SK-N-SH (cell line): ENCODE results near the gene SLC6A3. TPM values are rescaled to one million over a fixed set of nuclear protein-coding genes. Genes with fewer than 3 reads are reported as not detected.
"Not testable (repeated sequence)": the region's sequence is repeated elsewhere in the genome, so short reads cannot be mapped to it uniquely, and the experiment has no call there.

Source experiments
- CTCF ChIA-PET: fragments of 300-600, 350-600 bp; formaldehyde crosslinking; extraction: SDS; loops from one replicate; lab custom pipeline; 2021; lab: Yijun Ruan, JAX
- POLR2A ChIA-PET: fragments of 350-600 bp; sonication (Branson Sonifier 250); formaldehyde crosslinking; extraction: SDS; loops from one replicate; lab custom pipeline; 2020; ENCODE audit warnings: antibody characterized with exemption, inconsistent platforms; lab: Yijun Ruan, JAX
- DNase-seq: peaks from one replicate; pipeline ENCODE4 v3.0.0; 2012
- H2AFZ ChIP-seq: fragments of 200-600 bp; sonication (generic); 2 replicates; pipeline ENCODE4 v1.8.1; 2016; ENCODE audit warnings: antibody characterized with exemption, mild to moderate bottlenecking, low read depth
- H3F3A ChIP-seq: fragments of 200-600 bp; sonication (generic); replicated peaks from 2 replicates; pipeline ENCODE3; 2016; ENCODE audit warnings: antibody characterized with exemption, mild to moderate bottlenecking; ENCODE audit not compliant: insufficient read depth
- H3K27ac ChIP-seq, 2 experiments: fragments of 200-500 bp in 1 of 2; fragments of 200-600 bp in 1 of 2; sonication (Bioruptor generic) in 1 of 2; sonication (generic), shearing (Covaris generic) in 1 of 2; 2 replicates each; pipeline versions ENCODE4 v1.5.1 to v1.6.1; 2014 to 2016; ENCODE audit warnings: low read depth in 2 of 2, inconsistent platforms in 1 of 2, low read length in 1 of 2, mild to moderate bottlenecking in 1 of 2, mixed read lengths in 1 of 2
- H3K27me3 ChIP-seq: fragments of 200-600 bp; sonication (generic), shearing (Covaris generic); 2 replicates; pipeline ENCODE4 v1.6.1; 2016; ENCODE audit warnings: mixed run types; ENCODE audit not compliant: insufficient read depth
- H3K36me3 ChIP-seq, 2 experiments: fragments of 200-500 bp in 1 of 2; fragments of 200-600 bp in 1 of 2; sonication (Bioruptor generic) in 1 of 2; sonication (generic) in 1 of 2; replicated peaks in 1 of 2; 2 replicates each; pipeline versions ENCODE3 to v1.5.1; 2014 to 2016; ENCODE audit warnings: low read length in 1 of 2, mild to moderate bottlenecking in 1 of 2; ENCODE audit not compliant: insufficient read depth in 2 of 2, control insufficient read depth in 1 of 2
- H3K4me1 ChIP-seq, 2 experiments: fragments of 200-500 bp in 1 of 2; fragments of 200-600 bp in 1 of 2; sonication (Bioruptor generic) in 1 of 2; sonication (generic), shearing (Covaris generic) in 1 of 2; 2 replicates each; pipeline versions ENCODE4 v1.5.1 to v1.6.1; 2014 to 2016; ENCODE audit warnings: low read depth in 1 of 2, low read length in 1 of 2, mixed run types in 1 of 2; ENCODE audit not compliant: insufficient read depth in 2 of 2, control insufficient read depth in 1 of 2
- H3K4me2 ChIP-seq: fragments of 200-600 bp; sonication (generic), shearing (Covaris generic); 2 replicates; pipeline ENCODE4 v1.6.1; 2017; ENCODE audit warnings: mixed run types
- H3K4me3 ChIP-seq, 2 experiments: fragments of 200-500 bp in 1 of 2; fragments of 200-600 bp in 1 of 2; sonication (Bioruptor generic) in 1 of 2; sonication (generic), shearing (Covaris generic) in 1 of 2; 2 replicates each; pipeline versions ENCODE4 v1.5.1 to v1.8.1; 2014 to 2016; ENCODE audit warnings: low read depth in 2 of 2, inconsistent platforms in 1 of 2, low read length in 1 of 2, mild to moderate bottlenecking in 1 of 2, mixed read lengths in 1 of 2, moderate library complexity in 1 of 2
- H3K79me2 ChIP-seq: fragments of 200-600 bp; sonication (generic); 2 replicates; pipeline ENCODE4 v1.8.1; 2017; ENCODE audit warnings: mild to moderate bottlenecking; ENCODE audit not compliant: insufficient read depth
- H3K9ac ChIP-seq: fragments of 200-600 bp; sonication (generic); 2 replicates; pipeline ENCODE4 v1.6.1; 2017; ENCODE audit warnings: mixed run types
- H3K9me2 ChIP-seq: fragments of 200-600 bp; sonication (generic); 2 replicates; pipeline ENCODE4 v1.6.1; 2017; ENCODE audit warnings: mixed run types
- H3K9me3 ChIP-seq: fragments of 200-600 bp; sonication (generic); 2 replicates; pipeline ENCODE4 v1.6.1; 2017; ENCODE audit warnings: mixed run types, mild to moderate bottlenecking, moderate library complexity
- H4K20me1 ChIP-seq: fragments of 200-600 bp; sonication (generic); 2 replicates; pipeline ENCODE4 v1.6.1; 2017; ENCODE audit warnings: mild to moderate bottlenecking, mixed run types; ENCODE audit not compliant: insufficient read depth
- ELF1 ChIP-seq: IDR thresholded peaks from 2 replicates; pipeline ENCODE4 v1.4.0; 2012
- EP300 ChIP-seq, 2 experiments: IDR thresholded peaks; 2 replicates each; pipeline versions ENCODE4 v1.4.0 to v1.6.1; 2012; ENCODE audit warnings: borderline replicate concordance in 1 of 2, low read depth in 1 of 2, low read length in 1 of 2
- EZH2phosphoT487 ChIP-seq: fragments of 200-600 bp; sonication (generic); IDR thresholded peaks from 2 replicates; pipeline ENCODE4 v1.6.1; 2017; ENCODE audit warnings: low read depth, mixed run types, mild to moderate bottlenecking, antibody characterized with exemption, moderate library complexity, borderline replicate concordance
- FOSL2 ChIP-seq: IDR thresholded peaks from 2 replicates; pipeline ENCODE4 v1.4.0; 2012; ENCODE audit warnings: low read depth, mild to moderate bottlenecking, moderate library complexity, borderline replicate concordance
- GATA2 ChIP-seq: sonication (generic); formaldehyde crosslinking; IDR thresholded peaks from 2 replicates; pipeline ENCODE4 v1.5.0; 2020; ENCODE audit warnings: mild to moderate bottlenecking, missing genetic modification reagents
- IRF3 ChIP-seq: fragments of 150-350 bp; IDR thresholded peaks from 2 replicates; pipeline ENCODE4 v1.6.1; 2016; ENCODE audit warnings: mild to moderate bottlenecking, low read depth, low read length
- JUND ChIP-seq: IDR thresholded peaks from 2 replicates; pipeline ENCODE4 v1.4.0; 2012
- MEF2A ChIP-seq: IDR thresholded peaks from 2 replicates; pipeline ENCODE4 v1.4.0; 2012; ENCODE audit warnings: low read depth, borderline replicate concordance
- MXI1 ChIP-seq: IDR thresholded peaks from 2 replicates; pipeline ENCODE4 v1.6.1; 2012; ENCODE audit warnings: mild to moderate bottlenecking, low read depth, low read length, improper control_type of control experiment
- POLR2AphosphoS5 ChIP-seq: IDR thresholded peaks from 2 replicates; pipeline ENCODE4 v1.6.1; 2012; ENCODE audit warnings: low read depth, low read length
- RCOR1 ChIP-seq: fragments of 150-350 bp; IDR thresholded peaks from 2 replicates; pipeline ENCODE4 v1.6.1; 2017; ENCODE audit warnings: antibody characterized with exemption, low read length
- SIN3A ChIP-seq: IDR thresholded peaks from 2 replicates; pipeline ENCODE4 v1.6.1; 2012; ENCODE audit warnings: low read depth, mild to moderate bottlenecking, low read length, moderate library complexity, borderline replicate concordance
- TAF1 ChIP-seq: IDR thresholded peaks from 2 replicates; pipeline ENCODE4 v1.6.1; 2012; ENCODE audit warnings: low read depth, mild to moderate bottlenecking, low read length, moderate library complexity, borderline replicate concordance
- TEAD4 ChIP-seq: IDR thresholded peaks from 2 replicates; pipeline ENCODE4 v1.4.0; 2012; ENCODE audit warnings: mild to moderate bottlenecking, borderline replicate concordance; ENCODE audit not compliant: insufficient read depth
- USF2 ChIP-seq: fragments of 150-350 bp; IDR thresholded peaks from 2 replicates; pipeline ENCODE4 v1.6.1; 2017; ENCODE audit warnings: antibody characterized with exemption, low read length, low read depth, borderline replicate concordance
- YY1 ChIP-seq: IDR thresholded peaks from 2 replicates; pipeline ENCODE4 v1.4.0; 2012; ENCODE audit warnings: low read depth, mild to moderate bottlenecking
- WGBS: methylation state at CpG from one replicate; pipeline ENCODE4 v1.1.6; 2017; ENCODE audit warnings: low lambda C conversion rate; 5-methylcytosine and 5-hydroxymethylcytosine counted together
- polyA plus RNA-seq, 3 experiments: library from polyadenylated mRNA; depleted of rRNA; stranded (reverse); fragments of >200 nt; gene quantifications; 2 replicates each; pipeline ENCODE4 v1.2.3, GENCODE V29; 2012
- TF ChIP-seq, protein P1 (sequence below): fragments of 200-600 bp; sonication (generic); IDR thresholded peaks from 2 replicates; pipeline ENCODE4 v1.6.1; 2017; ENCODE audit warnings: antibody characterized with exemption, mild to moderate bottlenecking, moderate library complexity
- TF ChIP-seq, protein P2 (sequence below): IDR thresholded peaks from 2 replicates; pipeline ENCODE4; 2012
- TF ChIP-seq, protein P3 (sequence below): IDR thresholded peaks from 2 replicates; pipeline ENCODE4 v1.4.0; 2012; ENCODE audit warnings: low read depth, borderline replicate concordance

SLC6A3 gene
- polyA plus RNA-seq, 1 of the 3 experiments (the other 2 are of a cell fraction): not detected

- Histone ChIP-seq H3K79me2 (no peaks in the 10 kb centered on the region), H3K4me3 (no peak overlapping the region), H4K20me1 (no peaks in the 10 kb centered on the region), H3K9me3 (peaks cover 9% of the 10 kb centered on the region; the same call in 1 of the 2 replicates), H3K9me2 (no peaks in the 10 kb centered on the region), H3F3A (no peaks in the 10 kb centered on the region), H3K4me1 (no peaks in the 10 kb centered on the region), H3K36me3 (no peaks in the 10 kb centered on the region), H2AFZ (no peak overlapping the region), H3K9ac (no peak overlapping the region), H3K27ac (no peak overlapping the region), H3K4me2 (no peak overlapping the region)
- ChIA-PET CTCF (no interaction called here), POLR2A (no interaction called here)
- WGBS: 14% methylated on average over 9 of the region's 19 CpGs
- no peak for DNase-seq
- TF ChIP-seq IRF3 (no peak), TEAD4 (no peak), RCOR1 (no peak), USF2 (no peak), JUND (no peak), SIN3A (no peak), ELF1 (no peak), EP300 (IDR thresholded peaks at IDR 0.05; ENCODE audit: borderline replicate concordance in 1 of 2, low read depth in 1 of 2, low read length in 1 of 2) (no peak), POLR2AphosphoS5 (no peak), FOSL2 (no peak), MXI1 (no peak), GATA2 (no peak), YY1 (no peak), EZH2phosphoT487 (no peak), TAF1 (no peak), MEF2A (no peak)
- TF ChIP-seq, protein P1, sequence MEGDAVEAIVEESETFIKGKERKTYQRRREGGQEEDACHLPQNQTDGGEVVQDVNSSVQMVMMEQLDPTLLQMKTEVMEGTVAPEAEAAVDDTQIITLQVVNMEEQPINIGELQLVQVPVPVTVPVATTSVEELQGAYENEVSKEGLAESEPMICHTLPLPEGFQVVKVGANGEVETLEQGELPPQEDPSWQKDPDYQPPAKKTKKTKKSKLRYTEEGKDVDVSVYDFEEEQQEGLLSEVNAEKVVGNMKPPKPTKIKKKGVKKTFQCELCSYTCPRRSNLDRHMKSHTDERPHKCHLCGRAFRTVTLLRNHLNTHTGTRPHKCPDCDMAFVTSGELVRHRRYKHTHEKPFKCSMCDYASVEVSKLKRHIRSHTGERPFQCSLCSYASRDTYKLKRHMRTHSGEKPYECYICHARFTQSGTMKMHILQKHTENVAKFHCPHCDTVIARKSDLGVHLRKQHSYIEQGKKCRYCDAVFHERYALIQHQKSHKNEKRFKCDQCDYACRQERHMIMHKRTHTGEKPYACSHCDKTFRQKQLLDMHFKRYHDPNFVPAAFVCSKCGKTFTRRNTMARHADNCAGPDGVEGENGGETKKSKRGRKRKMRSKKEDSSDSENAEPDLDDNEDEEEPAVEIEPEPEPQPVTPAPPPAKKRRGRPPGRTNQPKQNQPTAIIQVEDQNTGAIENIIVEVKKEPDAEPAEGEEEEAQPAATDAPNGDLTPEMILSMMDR: no peak
- TF ChIP-seq, protein P2, sequence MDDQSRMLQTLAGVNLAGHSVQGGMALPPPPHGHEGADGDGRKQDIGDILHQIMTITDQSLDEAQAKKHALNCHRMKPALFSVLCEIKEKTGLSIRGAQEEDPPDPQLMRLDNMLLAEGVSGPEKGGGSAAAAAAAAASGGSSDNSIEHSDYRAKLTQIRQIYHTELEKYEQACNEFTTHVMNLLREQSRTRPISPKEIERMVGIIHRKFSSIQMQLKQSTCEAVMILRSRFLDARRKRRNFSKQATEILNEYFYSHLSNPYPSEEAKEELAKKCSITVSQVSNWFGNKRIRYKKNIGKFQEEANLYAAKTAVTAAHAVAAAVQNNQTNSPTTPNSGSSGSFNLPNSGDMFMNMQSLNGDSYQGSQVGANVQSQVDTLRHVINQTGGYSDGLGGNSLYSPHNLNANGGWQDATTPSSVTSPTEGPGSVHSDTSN: no peak
- TF ChIP-seq, protein P3, sequence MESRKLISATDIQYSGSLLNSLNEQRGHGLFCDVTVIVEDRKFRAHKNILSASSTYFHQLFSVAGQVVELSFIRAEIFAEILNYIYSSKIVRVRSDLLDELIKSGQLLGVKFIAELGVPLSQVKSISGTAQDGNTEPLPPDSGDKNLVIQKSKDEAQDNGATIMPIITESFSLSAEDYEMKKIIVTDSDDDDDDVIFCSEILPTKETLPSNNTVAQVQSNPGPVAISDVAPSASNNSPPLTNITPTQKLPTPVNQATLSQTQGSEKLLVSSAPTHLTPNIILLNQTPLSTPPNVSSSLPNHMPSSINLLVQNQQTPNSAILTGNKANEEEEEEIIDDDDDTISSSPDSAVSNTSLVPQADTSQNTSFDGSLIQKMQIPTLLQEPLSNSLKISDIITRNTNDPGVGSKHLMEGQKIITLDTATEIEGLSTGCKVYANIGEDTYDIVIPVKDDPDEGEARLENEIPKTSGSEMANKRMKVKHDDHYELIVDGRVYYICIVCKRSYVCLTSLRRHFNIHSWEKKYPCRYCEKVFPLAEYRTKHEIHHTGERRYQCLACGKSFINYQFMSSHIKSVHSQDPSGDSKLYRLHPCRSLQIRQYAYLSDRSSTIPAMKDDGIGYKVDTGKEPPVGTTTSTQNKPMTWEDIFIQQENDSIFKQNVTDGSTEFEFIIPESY: no peak
- TF ChIP-seq, all 33 proteins: peak for 0
- no peaks in the 10 kb centered on the region; the same call in 1 of the 2 replicates for H3K27me3 ChIP-seq
These were observed 21.2 kb downstream of the SLC6A3 start for GRCh38 chr5:1423901-1424603.

- H2AFZ ChIP-seq, H3K36me3 ChIP-seq, H4K20me1 ChIP-seq, H3K4me2 ChIP-seq, H3K4me1 ChIP-seq, H3K79me2 ChIP-seq, H3K9me3 ChIP-seq, H3K9ac ChIP-seq, H3K27ac ChIP-seq, H3K27me3 ChIP-seq, DNase-seq, H3K9me2 ChIP-seq, H3F3A ChIP-seq, POLR2A ChIA-PET, CTCF ChIA-PET, H3K4me3 ChIP-seq: not testable (repeated sequence)
- 40% methylated on average over 1 of the region's 13 CpGs for WGBS
These were observed 22.7 kb downstream of the SLC6A3 start for GRCh38 chr5:1422522-1422921.
